Muscle of back (tissue), 11 donors: ENCODE data around the gene GRIK3. TPM values are rescaled to one million over a fixed set of nuclear protein-coding genes. Genes with fewer than 3 reads are reported as not detected.

Source experiments
- DNase-seq, 3 donors: peaks; one replicate each; pipeline versions ENCODE4 v3.0.0 to v3.0.0-alpha.2; 2013
- polyA plus RNA-seq, 10 donors: library from polyadenylated mRNA; unstranded; fragments of 120-200 nt; gene quantifications; one replicate each; pipeline ENCODE4 v1.2.1, GENCODE V29; 2013; ENCODE audit not compliant: insufficient read length in 10 of 10

The GRIK3 gene
- polyA plus RNA-seq, 10 donors, result 0.55 to 1.3 (median 0.83) TPM

DNA sequence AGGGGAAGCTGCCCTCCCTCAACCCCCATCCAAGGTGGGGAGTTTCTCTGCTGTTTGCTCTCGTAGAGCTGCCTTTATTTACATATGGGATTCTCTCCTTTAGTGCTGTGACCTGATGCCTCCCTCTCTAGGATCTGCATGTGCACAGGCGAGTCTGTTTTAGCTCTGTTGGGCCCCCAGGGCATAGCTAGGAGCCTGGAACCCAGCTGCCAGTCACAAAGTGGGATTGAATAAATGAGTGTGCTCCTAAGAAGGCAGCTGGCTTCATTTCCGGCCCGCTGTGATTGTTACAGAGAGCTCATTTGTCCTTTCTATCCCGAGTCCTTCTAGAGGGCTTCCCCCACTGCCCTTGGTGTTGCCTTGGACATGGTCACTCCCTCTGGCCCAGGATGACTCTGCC, 176.6 kb downstream of the GRIK3 start:
- no peak for DNase-seq

GRCh38 chr1:36855699-36856494, 178.4 kb downstream of the GRIK3 start:
- no peak for DNase-seq

- DNase-seq, result no peak
Measured at GRCh38 chr1:36853638-36854037, 180.7 kb downstream of the GRIK3 start.

DNA sequence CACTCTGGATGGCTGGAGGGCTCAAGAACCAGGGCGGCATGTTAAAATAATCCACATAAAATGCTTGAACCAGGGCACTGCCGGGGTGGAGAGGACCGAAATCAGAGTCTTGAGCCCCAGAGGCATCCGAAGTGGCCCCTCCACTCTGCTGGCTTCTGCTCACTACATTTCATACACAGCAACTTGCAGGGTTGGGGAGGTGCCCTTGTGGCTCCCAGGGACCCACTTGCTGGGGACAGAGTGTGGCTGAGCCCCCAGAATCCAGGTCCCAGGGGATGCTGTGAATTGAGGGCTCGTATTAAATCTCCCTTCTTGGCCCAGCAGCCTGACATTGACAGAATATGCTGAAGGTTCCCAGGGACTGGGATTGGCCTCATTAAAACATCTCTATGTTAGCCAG, 181.7 kb downstream of the GRIK3 start:
- DNase-seq, result no peak

- DNase-seq, result no peak
Measured at GRCh38 chr1:36851595-36851994, 182.7 kb downstream of the GRIK3 start.

- DNase-seq, result no peak
Measured at GRCh38 chr1:36851087-36851486, 183.2 kb downstream of the GRIK3 start.

- DNase-seq, result no peak
Measured at GRCh38 chr1:36849956-36850355, 184.4 kb downstream of the GRIK3 start.

DNA sequence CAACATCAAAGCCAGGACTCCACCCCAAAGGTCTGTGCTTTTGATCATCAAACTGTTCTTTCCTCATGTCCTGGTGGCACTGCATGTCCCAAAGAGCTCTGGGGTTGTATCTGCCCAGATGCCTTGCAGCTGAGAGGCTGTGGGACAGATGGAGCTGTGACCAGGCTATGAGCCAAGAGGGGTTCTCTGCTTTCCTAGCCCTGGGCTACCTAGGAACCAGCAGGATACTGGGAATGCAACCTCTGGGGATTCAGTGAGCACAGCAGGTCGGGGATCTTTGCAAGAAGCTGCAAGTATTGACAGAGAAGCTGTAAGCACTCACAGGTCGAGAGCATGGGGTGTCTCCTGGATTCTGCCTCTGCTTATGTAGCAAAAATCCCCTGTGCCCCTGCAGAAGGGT, 186.6 kb downstream of the GRIK3 start:
- DNase-seq, result no peak

- DNase-seq, result no peak
Measured at GRCh38 chr1:36847186-36847585, 187.1 kb downstream of the GRIK3 start.

- DNase-seq, result no peak
Measured at GRCh38 chr1:36846357-36846756, 188.0 kb downstream of the GRIK3 start.

DNA sequence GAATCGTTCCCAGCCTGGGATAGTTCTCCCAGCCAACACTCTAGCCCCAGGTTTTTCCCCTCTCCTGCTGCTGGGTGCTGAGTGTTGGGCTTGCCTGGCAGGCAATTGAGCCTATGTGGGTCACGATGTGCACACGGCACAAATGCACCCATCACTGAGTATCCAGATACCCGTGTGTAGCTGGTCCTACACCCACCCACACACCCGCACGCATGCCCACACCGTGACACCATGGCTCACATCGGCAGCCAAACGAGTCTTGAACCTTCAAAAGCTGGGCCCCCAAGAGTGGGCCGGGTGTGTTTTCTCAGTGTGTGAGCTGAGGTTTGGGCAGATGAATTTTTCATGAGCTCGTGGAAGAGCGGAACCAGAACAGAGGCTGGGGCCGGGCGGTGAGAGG, 188.5 kb downstream of the GRIK3 start:
- DNase-seq, result no peak

DNA sequence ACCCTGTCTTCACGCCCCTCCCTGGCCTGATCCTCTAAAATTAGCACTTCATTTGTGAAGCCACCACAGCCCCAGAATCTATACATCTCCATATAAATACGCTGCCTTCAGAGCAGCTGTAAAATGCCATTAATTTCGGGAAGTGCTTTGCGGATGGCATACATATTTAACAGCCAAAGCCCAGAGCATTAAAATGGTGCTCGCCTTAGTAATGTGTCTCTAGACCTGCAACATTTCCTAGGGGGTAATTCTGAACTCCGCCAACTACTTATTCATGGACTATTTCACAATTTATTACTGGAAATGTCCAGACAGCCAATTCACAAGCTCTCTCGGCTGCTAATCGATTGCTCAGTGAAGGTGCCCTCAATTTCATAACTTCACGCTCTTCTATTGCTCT, 189.4 kb downstream of the GRIK3 start:
- DNase-seq, result no peak

GRCh38 chr1:36843906-36844610, 190.3 kb downstream of the GRIK3 start:
- no peak for DNase-seq

DNA sequence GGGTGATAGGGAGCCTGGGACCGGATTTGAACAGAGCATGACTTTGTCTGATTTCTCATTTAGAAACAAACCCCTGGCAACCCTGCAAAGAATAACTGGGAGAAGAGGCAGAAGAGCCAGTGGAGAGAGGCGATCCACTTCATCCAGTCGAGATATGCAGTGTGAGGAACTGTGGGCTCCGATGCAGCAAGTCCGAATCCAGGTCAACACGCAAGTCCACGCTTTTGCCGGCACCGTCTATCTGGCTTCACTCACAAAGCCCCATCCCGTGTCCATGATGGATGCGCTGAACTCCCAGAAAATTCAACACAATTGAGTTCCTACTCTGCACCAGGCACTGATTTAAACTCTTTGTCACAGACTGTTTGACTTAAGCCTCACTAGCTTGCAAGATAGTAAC, 191.3 kb downstream of the GRIK3 start:
- DNase-seq, result no peak

GRCh38 chr1:36842448-36842847, 191.9 kb downstream of the GRIK3 start:
- no peak for DNase-seq

DNA sequence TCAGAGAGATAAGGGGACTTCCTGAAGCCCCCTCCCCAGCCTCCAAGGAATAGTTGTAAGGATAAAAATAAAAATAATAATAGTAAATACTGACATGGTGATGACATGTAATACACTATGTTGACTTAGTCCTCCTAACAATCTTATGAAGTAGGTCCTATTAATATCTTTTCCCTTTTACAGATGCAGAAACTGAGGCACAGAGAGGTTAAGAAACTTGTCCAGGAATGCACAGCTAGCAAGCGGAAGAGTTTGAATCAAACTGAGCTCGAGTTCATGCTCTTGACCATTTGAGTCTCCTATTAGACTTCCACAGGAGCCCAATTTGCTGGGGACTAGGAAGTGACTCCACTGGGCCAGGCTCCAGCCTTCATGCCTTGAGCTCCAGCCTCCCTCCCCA, 194.8 kb downstream of the GRIK3 start:
- no peak for DNase-seq

GRCh38 chr1:36838888-36839287, 195.4 kb downstream of the GRIK3 start:
- no peak for DNase-seq

DNA sequence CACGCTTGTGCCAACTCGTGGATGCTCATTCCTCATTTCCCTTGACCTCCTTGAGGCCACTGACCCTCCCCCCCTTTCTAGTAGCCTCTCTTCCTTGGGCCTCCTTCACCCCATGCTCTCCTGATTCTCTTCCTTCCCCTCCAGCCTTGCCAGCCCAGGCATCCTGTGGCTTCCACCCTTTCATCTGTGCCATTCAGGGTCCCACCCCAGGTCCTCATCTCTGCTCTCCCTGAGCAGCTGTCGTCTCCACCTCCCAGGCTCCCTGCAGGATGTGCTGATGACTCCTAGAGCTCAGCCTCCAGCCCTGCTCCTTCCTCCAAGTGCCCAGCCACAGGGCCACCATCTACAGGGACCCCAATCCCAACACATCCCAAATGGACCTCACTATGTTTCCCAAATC, 197.4 kb downstream of the GRIK3 start:
- DNase-seq, result no peak

GRCh38 chr1:36836196-36836883, 198.0 kb downstream of the GRIK3 start:
- DNase-seq, result peak; percentile 26 to 50 (median 49)

DNA sequence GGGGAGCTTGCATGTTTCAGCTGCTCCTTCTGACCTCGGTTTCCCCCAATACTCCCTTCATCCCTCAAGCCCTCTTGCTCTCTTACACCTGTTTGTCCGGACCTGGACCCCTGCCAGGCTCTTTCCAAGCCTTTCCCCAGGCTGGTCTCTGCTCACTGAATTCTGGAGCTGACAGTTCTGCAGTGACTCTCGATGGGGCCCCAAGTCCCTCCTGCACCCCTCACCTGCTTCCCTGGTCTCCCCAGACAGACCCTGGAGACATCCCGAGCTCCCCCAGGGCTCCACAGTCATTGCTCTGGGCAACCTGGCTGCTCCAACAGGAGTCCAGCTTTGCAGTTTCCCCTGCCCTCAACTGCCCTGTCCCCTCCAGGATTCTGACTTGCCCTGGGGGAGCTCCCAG, 198.6 kb downstream of the GRIK3 start:
- peak in 1 of 3 donors; percentile 6 for DNase-seq

- no peak for DNase-seq
Measured at GRCh38 chr1:36835017-36835695, 199.2 kb downstream of the GRIK3 start.

- no peak for DNase-seq
Measured at GRCh38 chr1:36834586-36834985, 199.7 kb downstream of the GRIK3 start.
